GM23338 (cell line): ENCODE results near the gene PLXND1. TPM values are rescaled to one million over a fixed set of nuclear protein-coding genes. Genes with fewer than 3 reads are reported as not detected.

Experiments
- ATAC-seq: fragments of 200-7000 bp; cut with Tn5 transposase; 3 replicates; pipeline ENCODE4 v1.9.1; 2020
- DNase-seq: peaks from one replicate; pipeline ENCODE4 v3.0.0-alpha.2; 2015; ENCODE audit warnings: low spot score
- H2AFZ ChIP-seq: fragments of 200-600 bp; sonication (generic); 2 replicates; pipeline ENCODE4 v1.8.0; 2016; ENCODE audit warnings: antibody characterized with exemption, mild to moderate bottlenecking, moderate library complexity
- H3F3A ChIP-seq: fragments of 200-600 bp; sonication (generic); replicated peaks from 2 replicates; pipeline ENCODE4 v1.8.0; 2017; ENCODE audit warnings: antibody characterized with exemption, mixed run types, low read depth
- H3K27ac ChIP-seq: fragments of 200-600 bp; sonication (generic); 2 replicates; pipeline ENCODE4 v1.6.1; 2016; ENCODE audit warnings: low read depth
- H3K27me3 ChIP-seq: fragments of 200-600 bp; sonication (generic); 2 replicates; pipeline ENCODE4 v1.8.0; 2016; ENCODE audit warnings: mild to moderate bottlenecking, mixed run types, moderate library complexity; ENCODE audit not compliant: insufficient read depth
- H3K36me3 ChIP-seq: fragments of 200-600 bp; sonication (generic); 2 replicates; pipeline ENCODE4 v1.8.0; 2016; ENCODE audit warnings: mild to moderate bottlenecking; ENCODE audit not compliant: insufficient read depth
- H3K4me1 ChIP-seq: fragments of 200-600 bp; sonication (generic); 2 replicates; pipeline ENCODE4 v1.8.0; 2016; ENCODE audit warnings: mild to moderate bottlenecking, moderate library complexity; ENCODE audit not compliant: insufficient read depth
- H3K4me2 ChIP-seq: fragments of 200-600 bp; sonication (generic); 2 replicates; pipeline ENCODE4 v1.7.1; 2017; ENCODE audit warnings: mixed run types
- H3K4me3 ChIP-seq: fragments of 200-600 bp; sonication (generic); 2 replicates; pipeline ENCODE4 v1.6.1; 2016; ENCODE audit warnings: mixed run types
- H3K79me2 ChIP-seq: fragments of 200-600 bp; sonication (generic); replicated peaks from 2 replicates; pipeline ENCODE4 v1.8.0; 2017; ENCODE audit warnings: mild to moderate bottlenecking; ENCODE audit not compliant: insufficient read depth
- H3K9me2 ChIP-seq: fragments of 200-600 bp; sonication (generic); 2 replicates; pipeline ENCODE4 v1.8.0; 2017; ENCODE audit not compliant: insufficient read depth
- H4K20me1 ChIP-seq: fragments of 200-600 bp; sonication (generic); replicated peaks from 2 replicates; pipeline ENCODE4 v1.8.0; 2017; ENCODE audit warnings: mild to moderate bottlenecking; ENCODE audit not compliant: insufficient read depth
- H3K27ac Mint-ChIP-seq: 2 replicates; pipeline ENCODE4 v1.8.0; 2020; ENCODE audit warnings: inconsistent platforms, mild to moderate bottlenecking, moderate library complexity, mixed read lengths
- H3K27me3 Mint-ChIP-seq: 3 replicates; pipeline ENCODE4 v1.8.0; 2022; ENCODE audit warnings: low read depth, mild to moderate bottlenecking, moderate library complexity, mixed read lengths, inconsistent platforms; ENCODE audit not compliant: insufficient read depth, poor library complexity
- H3K36me3 Mint-ChIP-seq: 3 replicates; pipeline ENCODE4 v1.8.0; 2021; ENCODE audit warnings: low read depth, mild to moderate bottlenecking, inconsistent platforms, moderate library complexity, mixed read lengths
- H3K4me1 Mint-ChIP-seq: 3 replicates; pipeline ENCODE4 v1.8.0; 2020; ENCODE audit warnings: mild to moderate bottlenecking, inconsistent platforms, mixed read lengths
- H3K4me3 Mint-ChIP-seq: 3 replicates; pipeline ENCODE4 v1.8.0; 2021; ENCODE audit warnings: moderate library complexity, mild to moderate bottlenecking, inconsistent platforms, mixed read lengths
- H3K9me3 Mint-ChIP-seq: 3 replicates; pipeline ENCODE4 v1.8.0; 2020; ENCODE audit warnings: moderate library complexity, mild to moderate bottlenecking, inconsistent platforms, mixed read lengths
- CREB1 ChIP-seq: fragments of 250-450 bp; sonication (Bioruptor Pico); IDR thresholded peaks from 2 replicates; pipeline ENCODE4 v1.5.0; 2020; ENCODE audit warnings: low read depth, mild to moderate bottlenecking, moderate library complexity
- CTCF ChIP-seq, 2 experiments: fragments of 200-600 bp in 1 of 2; sonication (generic) in 1 of 2; conservative IDR thresholded peaks; 2 replicates each; pipeline versions ENCODE4 v1.5.1 to v1.6.1; 2016 to 2017; ENCODE audit warnings: antibody characterized with exemption in 2 of 2, low read depth in 2 of 2, mild to moderate bottlenecking in 2 of 2, moderate library complexity in 1 of 2
- EZH2phosphoT487 ChIP-seq: fragments of 200-600 bp; sonication (generic); IDR thresholded peaks from one replicate; pipeline ENCODE4 v1.8.1; 2018; ENCODE audit warnings: antibody characterized with exemption; ENCODE audit not compliant: unreplicated experiment
- JUNB ChIP-seq: IDR thresholded peaks from one replicate; pipeline ENCODE4 v1.6.1; 2016; ENCODE audit warnings: antibody characterized with exemption; ENCODE audit not compliant: unreplicated experiment
- NANOG ChIP-seq: IDR thresholded peaks from 2 replicates; pipeline ENCODE4 v1.6.1; 2016; ENCODE audit warnings: antibody characterized with exemption, borderline replicate concordance
- POLR2AphosphoS5 ChIP-seq: IDR thresholded peaks from 2 replicates; pipeline ENCODE4 v1.6.1; 2016; ENCODE audit warnings: antibody characterized with exemption, low read depth
- REST ChIP-seq: IDR thresholded peaks from one replicate; pipeline ENCODE4 v1.6.1; 2018; ENCODE audit warnings: antibody characterized with exemption; ENCODE audit not compliant: unreplicated experiment
- STAT1 ChIP-seq: IDR thresholded peaks from one replicate; pipeline ENCODE4 v1.6.1; 2016; ENCODE audit warnings: antibody characterized with exemption; ENCODE audit not compliant: unreplicated experiment
- ZNF114 ChIP-seq: fragments of 250-450 bp; sonication (Bioruptor Pico); IDR thresholded peaks from 2 replicates; pipeline ENCODE4 v1.5.0; 2020; ENCODE audit warnings: mild to moderate bottlenecking, moderate library complexity
- ZNF331 ChIP-seq: fragments of 250-450 bp; sonication (Bioruptor Pico); IDR thresholded peaks from 2 replicates; pipeline ENCODE4 v1.5.0; 2020; ENCODE audit warnings: low read depth, mild to moderate bottlenecking, moderate library complexity
- ZNF462 ChIP-seq: fragments of 250-450 bp; sonication (Bioruptor Pico); IDR thresholded peaks from 2 replicates; pipeline ENCODE4 v1.5.0; 2020; ENCODE audit warnings: mild to moderate bottlenecking, moderate library complexity
- polyA plus RNA-seq: library from polyadenylated mRNA; unstranded; fragments of >200 nt; fragmentation: Nextera tagmentation; extraction: Ambion mirVana; gene quantifications from 2 replicates; pipeline ENCODE4 v1.2.1, GENCODE V29; 2016
- total RNA-seq: library from RNA; depleted of rRNA; stranded (reverse); fragments of >200 nt; shearing (Covaris generic); gene quantifications from 2 replicates; pipeline ENCODE4 v1.2.3, GENCODE V29; 2014

PLXND1 gene
- total and polyA plus RNA-seq, 2 experiments from 2014 or later: 13.3 to 60.4 TPM

DNA sequence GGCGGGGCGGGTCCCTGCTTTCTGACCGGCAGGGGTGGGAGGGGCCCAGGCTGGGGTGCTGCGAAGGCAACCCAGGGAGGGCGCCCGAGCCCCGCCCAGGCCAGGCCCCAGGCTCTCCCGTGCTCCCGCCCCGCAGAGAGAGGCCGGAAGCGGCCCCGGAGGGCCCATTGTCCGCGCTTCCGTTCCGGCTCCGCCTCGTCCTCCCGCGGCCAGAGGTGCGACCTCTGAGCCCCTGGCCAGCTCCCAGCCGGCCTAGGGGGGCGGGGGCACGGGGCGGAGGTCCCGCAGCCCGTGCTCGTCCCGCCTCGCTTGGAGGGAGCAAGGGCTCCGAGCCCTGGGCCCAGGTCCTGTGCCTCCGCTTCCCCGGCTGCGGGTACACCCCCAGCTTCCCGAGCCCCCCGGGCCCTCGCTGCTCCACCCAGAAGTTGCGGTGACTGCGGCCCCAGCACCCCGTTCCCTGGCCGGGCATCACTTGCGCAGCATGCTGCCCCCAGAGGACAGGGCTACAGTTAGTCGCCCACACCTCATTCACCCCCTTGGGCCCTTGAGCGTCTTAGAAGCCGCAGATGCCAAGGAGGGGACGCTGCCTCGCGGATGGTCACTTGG, 20.4 kb upstream of the PLXND1 start (continued):
- TF ChIP-seq ZNF462 (CRISPR knock-in tag) (no peak), ZNF331 (CRISPR knock-in tag) (no peak), CREB1 (no peak), POLR2AphosphoS5 (peak; percentile 70), NANOG (peak; percentile 21; the same call in 1 of the 2 replicates), EZH2phosphoT487 (no peak)

DNA sequence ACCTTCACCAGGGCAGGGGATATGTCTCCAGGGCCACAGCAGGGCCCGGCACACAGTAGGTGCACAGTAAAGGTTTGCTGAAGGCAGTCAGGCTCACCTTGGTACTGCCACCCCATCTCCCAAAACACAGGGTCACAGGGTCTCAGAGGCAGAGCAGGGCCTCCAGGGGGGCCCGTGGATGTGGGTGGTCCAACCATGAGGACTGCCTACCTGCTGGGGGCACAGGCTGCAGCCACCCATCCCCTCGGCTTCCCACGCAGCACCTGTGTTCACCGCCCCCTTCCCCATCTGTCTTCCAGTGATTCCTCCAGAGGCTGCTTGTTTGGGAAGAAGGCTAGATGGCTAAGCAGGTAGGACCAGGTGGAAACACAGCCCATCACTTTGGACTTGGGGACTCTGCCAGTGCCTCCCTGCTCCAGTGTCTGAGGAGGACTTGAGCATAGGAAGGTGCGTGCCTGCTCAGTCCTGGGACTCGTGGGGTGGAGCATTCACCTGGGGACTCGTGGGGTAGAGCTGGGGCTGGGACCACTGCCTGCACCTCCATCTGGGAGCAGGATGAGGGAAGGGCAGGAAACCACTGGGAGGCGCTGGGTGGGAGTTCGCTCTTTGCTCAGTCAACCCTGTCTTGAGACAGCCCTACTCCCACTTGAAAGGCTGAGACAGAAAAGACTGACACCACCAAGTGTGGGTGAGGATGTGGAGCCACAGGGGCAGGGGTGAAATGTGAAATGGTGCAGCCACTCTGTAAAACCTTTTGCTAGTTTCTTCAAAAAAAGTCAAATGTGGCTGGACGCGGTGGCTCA, 18.8 kb upstream of the PLXND1 start:
- Mint-ChIP-seq H3K27me3 (peaks cover 18% of the 10 kb centered on the region), H3K9me3 (no peaks in the 10 kb centered on the region; the same call in 2 of the 3 replicates), H3K4me1 (peaks cover 30% of the 10 kb centered on the region), H3K27ac (no peak overlapping the region; the same call in 1 of the 2 replicates), H3K36me3 (no peaks in the 10 kb centered on the region), H3K4me3 (no peak overlapping the region)
- no peak overlapping the region for H2AFZ ChIP-seq
- no peaks in the 10 kb centered on the region for H3K79me2 ChIP-seq
- ATAC-seq (peak; percentile 15), DNase-seq (peak; percentile 65)
- H3F3A ChIP-seq: peaks cover 3% of the 10 kb centered on the region; the same call in 1 of the 2 replicates
- H3K4me2 ChIP-seq: peak overlapping the region; percentile 87; the same call in 1 of the 2 replicates
- H3K4me1 ChIP-seq: peaks cover 13% of the 10 kb centered on the region
- H3K9me2 ChIP-seq: no peaks in the 10 kb centered on the region
- no peaks in the 10 kb centered on the region for H3K27me3 ChIP-seq
- no peak overlapping the region for H3K4me3 ChIP-seq
- H3K27ac ChIP-seq: no peak overlapping the region; the same call in 1 of the 2 replicates
- TF ChIP-seq ZNF331 (CRISPR knock-in tag) (no peak), ZNF114 (no peak), JUNB (no peak), CTCF (conservative IDR thresholded peaks at IDR 0.05; ENCODE audit: low read depth in 2 of 2) (peak; percentile 48 to 66), REST (no peak), NANOG (no peak), STAT1 (no peak)
- no peaks in the 10 kb centered on the region for H4K20me1 ChIP-seq
- no peaks in the 10 kb centered on the region for H3K36me3 ChIP-seq
